Right atrium auricular region (tissue), 2 donors: ENCODE results near the gene CCNL2. TPM values are rescaled to one million over a fixed set of nuclear protein-coding genes. Genes with fewer than 3 reads are reported as not detected.

Experiments used
- DNase-seq: peaks from one replicate; pipeline ENCODE4 v3.0.0-alpha.2; 2019; ENCODE audit warnings: low spot score
- H3K27ac ChIP-seq, 2 donors: fragments of 200-600 bp; sonication (generic); 1 replicate in 1 of 2; 2 replicates in 1 of 2; pipeline ENCODE4 v1.5.1; 2016 to 2019
- H3K27me3 ChIP-seq, 2 donors: fragments of 200-600 bp; sonication (generic); one replicate each; pipeline versions ENCODE4 v1.5.1 to v1.6.0; 2017 to 2019
- H3K36me3 ChIP-seq: fragments of 200-600 bp; sonication (generic); one replicate; pipeline ENCODE4 v1.5.1; 2016
- H3K4me1 ChIP-seq, 2 donors: fragments of 200-600 bp; sonication (generic); one replicate each; pipeline versions ENCODE4 v1.5.1 to v1.6.0; 2017 to 2019
- H3K4me3 ChIP-seq, 2 donors: fragments of 200-600 bp; sonication (generic); 1 replicate in 1 of 2; 2 replicates in 1 of 2; pipeline ENCODE4 v1.5.1; 2017 to 2019; ENCODE audit warnings: mild to moderate bottlenecking in 1 of 2, moderate library complexity in 1 of 2
- H3K9me3 ChIP-seq, 2 donors: fragments of 200-600 bp; sonication (generic); one replicate each; pipeline ENCODE4 v1.5.1; 2019
- CTCF ChIP-seq, 2 donors: fragments of 200-600 bp; sonication (generic); IDR thresholded peaks; one replicate each; pipeline ENCODE4 v1.5.1; 2019; ENCODE audit warnings: antibody characterized with exemption in 2 of 2
- total RNA-seq, 2 donors: library from RNA; depleted of rRNA; stranded (reverse); fragments of >200 nt; gene quantifications; one replicate each; pipeline ENCODE4 v1.1.0, GENCODE V29; 2016

The CCNL2 gene
- total RNA-seq, 2 donors from 2014 or later = 41.6 to 44.2 TPM

- Histone ChIP-seq H3K27ac (peak overlapping the region in 1 of 2 donors; percentile 46), H3K4me3 (peak overlapping the region; percentile 32 to 56), H3K9me3 (no peaks in the 10 kb centered on the region), H3K4me1 (peaks cover 0 to 69% of the 10 kb centered on the region in 2 donors), H3K36me3 (no peaks in the 10 kb centered on the region), H3K27me3 (no peaks in the 10 kb centered on the region)
- no peak for DNase-seq
- TF ChIP-seq CTCF (IDR thresholded peaks at IDR 0.05) = no peak
Observed at GRCh38 chr1:1435911-1436629, 36.9 kb upstream of the CCNL2 start.

GRCh38 chr1:1435106-1435903 is 36.2 kb upstream of the CCNL2 start, which contains the start of gene VWA1:
VWA1 (plus strand) TSS chr1:1435690; CDS start chr1:1435749, 59 bp downstream.
- TF ChIP-seq CTCF (IDR thresholded peaks at IDR 0.05) = no peak
- H3K36me3 ChIP-seq = no peaks in the 10 kb centered on the region
- DNase-seq = no peak
- peak within 1 kb of the TSS; percentile 32 to 56 for H3K4me3 ChIP-seq
- peaks cover 0 to 69% of the 10 kb centered on the region in 2 donors for H3K4me1 ChIP-seq
- H3K9me3 ChIP-seq = no peaks in the 10 kb centered on the region
- no peaks in the 10 kb centered on the region for H3K27me3 ChIP-seq
- peak within 1 kb of the TSS; percentile 81 to 87 for H3K27ac ChIP-seq

- H3K4me1 ChIP-seq = peaks cover 0 to 73% of the 10 kb centered on the region in 2 donors
Observed at GRCh38 chr1:1434824-1435105, 35.6 kb upstream of the CCNL2 start.

GRCh38 chr1:1434131-1434823 is 35.1 kb upstream of the CCNL2 start:
- peak overlapping the region; percentile 81 to 87 for H3K27ac ChIP-seq
- H3K27me3 ChIP-seq = no peaks in the 10 kb centered on the region
- H3K4me3 ChIP-seq = peak overlapping the region in 1 of 2 donors; percentile 56
- TF ChIP-seq CTCF (IDR thresholded peaks at IDR 0.05) = no peak
- H3K4me1 ChIP-seq = peaks cover 0 to 78% of the 10 kb centered on the region in 2 donors
- DNase-seq = peak; percentile 62
- H3K36me3 ChIP-seq = no peaks in the 10 kb centered on the region
- H3K9me3 ChIP-seq = no peaks in the 10 kb centered on the region

More at GRCh38 chr1:1434824-1435105, 35.6 kb upstream of the CCNL2 start:
- Histone ChIP-seq H3K27me3 (no peaks in the 10 kb centered on the region), H3K36me3 (no peaks in the 10 kb centered on the region), H3K27ac (peak overlapping the region; percentile 81 to 87), H3K9me3 (no peaks in the 10 kb centered on the region), H3K4me3 (peak overlapping the region; percentile 32 to 56)
- TF ChIP-seq CTCF (IDR thresholded peaks at IDR 0.05) = no peak
- DNase-seq = no peak

- peaks cover 0 to 82% of the 10 kb centered on the region in 2 donors for H3K4me1 ChIP-seq
- no peak for TF ChIP-seq CTCF (IDR thresholded peaks at IDR 0.05)
- H3K27ac ChIP-seq = peak overlapping the region; percentile 81 to 87
- H3K36me3 ChIP-seq = no peaks in the 10 kb centered on the region
- H3K9me3 ChIP-seq = no peaks in the 10 kb centered on the region
- H3K4me3 ChIP-seq = peak overlapping the region in 1 of 2 donors; percentile 56
- DNase-seq = peak; percentile 71
- no peaks in the 10 kb centered on the region for H3K27me3 ChIP-seq
Observed at GRCh38 chr1:1433804-1434130, 34.6 kb upstream of the CCNL2 start.
